ENCODE results near the gene TXNRD2. TPM values are rescaled to one million over a fixed set of nuclear protein-coding genes. Genes with fewer than 3 reads are reported as not detected.

Gene TXNRD2
- total RNA-seq, 1 experiment from 2014 or later, result 23.0 TPM

DNA sequence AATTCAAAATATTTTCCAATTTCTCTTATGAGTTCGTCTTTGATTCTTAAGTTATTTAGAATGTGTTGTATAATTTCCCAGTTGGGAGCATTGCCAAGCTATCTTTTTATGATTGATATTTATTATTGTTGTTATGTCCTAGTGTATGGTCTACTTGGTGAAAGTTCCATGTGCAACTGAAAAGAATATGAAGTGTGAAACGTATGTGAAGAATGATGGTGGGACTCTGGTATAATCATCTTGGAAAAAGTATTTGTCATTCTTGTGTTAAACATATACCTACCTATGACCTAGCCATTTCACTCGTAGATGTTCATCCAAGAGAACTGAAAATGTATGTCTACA, 75.0 kb downstream of the TXNRD2 start:
- no peak overlapping the region for H3K9ac ChIP-seq (ENCODE audit: low read length)
- H3K4me1 ChIP-seq (ENCODE audit: insufficient read depth, low read length), result no peaks in the 10 kb centered on the region
- H3F3A ChIP-seq (ENCODE audit: low read length, unreplicated experiment), result no peaks in the 10 kb centered on the region
- H3K79me2 ChIP-seq (ENCODE audit: low read length), result no peaks in the 10 kb centered on the region
- no peaks in the 10 kb centered on the region for H3K27me3 ChIP-seq (ENCODE audit: low read length)
- no peak for DNase-seq
- CTCF ChIA-PET, result no interaction called here
- no peak overlapping the region for H3K4me3 ChIP-seq (ENCODE audit: low read length)
- no peaks in the 10 kb centered on the region for H3K9me3 ChIP-seq (ENCODE audit: low read length)
- H3K4me2 ChIP-seq (ENCODE audit: low read length), result no peak overlapping the region
- no peaks in the 10 kb centered on the region for H3K9me2 ChIP-seq (replicated peaks; ENCODE audit: low read length)
- H2AFZ ChIP-seq (ENCODE audit: low read length), result no peak overlapping the region
- H3K36me3 ChIP-seq (ENCODE audit: low read depth, low read length), result no peaks in the 10 kb centered on the region
- intact Hi-C loops (cut with micrococcal nuclease), result no loop called here
- POLR2A ChIA-PET (ENCODE audit: unreplicated experiment), result no interaction called here
- no peak for ATAC-seq
- no TSS peak for BruUV-seq (replicated peaks)
- TF ChIP-seq EZH2 (IDR thresholded peaks at IDR 0.05; ENCODE audit: low read length, unreplicated experiment) (no peak), CTCF (conservative IDR thresholded peaks at IDR 0.05; ENCODE audit: low read depth, low read length) (no peak), EZH2phosphoT487 (IDR thresholded peaks at IDR 0.05; ENCODE audit: borderline replicate concordance, low read length) (no peak)
- H4K20me1 ChIP-seq (ENCODE audit: low read length), result no peaks in the 10 kb centered on the region
- no peak overlapping the region for H3K27ac ChIP-seq (ENCODE audit: low read length)

DNA sequence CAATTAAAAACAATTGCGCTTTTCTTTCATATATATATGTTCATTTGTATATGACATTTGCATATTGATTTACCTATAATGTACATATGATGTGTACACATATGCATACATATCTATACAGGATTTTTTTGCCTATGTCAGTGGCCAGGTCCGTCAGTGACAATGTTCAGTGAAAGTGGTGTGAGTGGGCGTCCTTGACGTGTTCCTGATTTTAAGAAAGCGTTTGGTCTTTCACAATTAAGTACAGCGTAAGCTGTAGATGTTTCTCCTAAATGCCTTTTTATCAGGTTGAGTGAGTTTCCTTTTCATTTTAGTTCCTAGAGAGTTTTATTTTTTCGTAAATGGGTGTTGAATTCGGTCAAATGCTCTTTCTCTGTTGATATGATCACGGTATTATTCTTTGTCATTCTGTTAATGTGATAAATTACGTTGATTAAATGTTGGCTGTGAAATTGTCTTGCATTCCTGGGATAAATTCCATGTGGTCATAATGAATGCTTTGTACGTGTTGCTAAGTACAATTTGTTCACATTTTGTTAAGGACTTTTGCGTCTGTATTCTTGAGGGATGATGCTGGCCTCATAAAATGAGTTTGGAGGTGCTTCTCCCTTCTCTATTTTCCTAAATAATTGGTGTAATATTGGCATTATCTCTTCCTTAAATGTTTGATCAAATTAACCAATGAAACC, 76.3 kb downstream of the TXNRD2 start:
- no peaks in the 10 kb centered on the region for H3F3A ChIP-seq (ENCODE audit: low read length, unreplicated experiment)
- H2AFZ ChIP-seq (ENCODE audit: low read length), result no peak overlapping the region
- H3K9me3 ChIP-seq (ENCODE audit: low read length), result no peaks in the 10 kb centered on the region
- no peak for DNase-seq
- H4K20me1 ChIP-seq (ENCODE audit: low read length), result no peaks in the 10 kb centered on the region
- TF ChIP-seq CTCF (conservative IDR thresholded peaks at IDR 0.05; ENCODE audit: low read depth, low read length) (no peak), EZH2phosphoT487 (IDR thresholded peaks at IDR 0.05; ENCODE audit: borderline replicate concordance, low read length) (no peak), EZH2 (IDR thresholded peaks at IDR 0.05; ENCODE audit: low read length, unreplicated experiment) (no peak)
- no peak overlapping the region for H3K4me2 ChIP-seq (ENCODE audit: low read length)
- no peak overlapping the region for H3K27ac ChIP-seq (ENCODE audit: low read length)
- ATAC-seq, result no peak
- no peaks in the 10 kb centered on the region for H3K36me3 ChIP-seq (ENCODE audit: low read depth, low read length)
- no peaks in the 10 kb centered on the region for H3K9me2 ChIP-seq (replicated peaks; ENCODE audit: low read length)
- H3K4me3 ChIP-seq (ENCODE audit: low read length), result no peak overlapping the region
- H3K9ac ChIP-seq (ENCODE audit: low read length), result no peak overlapping the region
- H3K4me1 ChIP-seq (ENCODE audit: insufficient read depth, low read length), result no peaks in the 10 kb centered on the region
- ChIA-PET POLR2A (ENCODE audit: unreplicated experiment) (no interaction called here), CTCF (no interaction called here)
- no peaks in the 10 kb centered on the region for H3K79me2 ChIP-seq (ENCODE audit: low read length)
- no TSS peak for BruUV-seq (replicated peaks)
- H3K27me3 ChIP-seq (ENCODE audit: low read length), result no peaks in the 10 kb centered on the region
- intact Hi-C loops (cut with micrococcal nuclease), result no loop called here

GRCh38 chr22:19864538-19865106, 77.0 kb downstream of the TXNRD2 start:
- no peaks in the 10 kb centered on the region for H4K20me1 ChIP-seq (ENCODE audit: low read length)
- no peaks in the 10 kb centered on the region for H3K27me3 ChIP-seq (ENCODE audit: low read length)
- H3K9me2 ChIP-seq (replicated peaks; ENCODE audit: low read length), result no peaks in the 10 kb centered on the region
- ChIA-PET CTCF (no interaction called here), POLR2A (ENCODE audit: unreplicated experiment) (no interaction called here)
- H3F3A ChIP-seq (ENCODE audit: low read length, unreplicated experiment), result no peaks in the 10 kb centered on the region
- DNase-seq (no peak), ATAC-seq (no peak)
- H3K4me2 ChIP-seq (ENCODE audit: low read length), result no peak overlapping the region
- H3K27ac ChIP-seq (ENCODE audit: low read length), result no peak overlapping the region
- H3K36me3 ChIP-seq (ENCODE audit: low read depth, low read length), result no peaks in the 10 kb centered on the region
- no peaks in the 10 kb centered on the region for H3K4me1 ChIP-seq (ENCODE audit: insufficient read depth, low read length)
- no peak overlapping the region for H2AFZ ChIP-seq (ENCODE audit: low read length)
- H3K79me2 ChIP-seq (ENCODE audit: low read length), result no peaks in the 10 kb centered on the region
- BruUV-seq (replicated peaks), result no TSS peak
- no peak overlapping the region for H3K9ac ChIP-seq (ENCODE audit: low read length)
- TF ChIP-seq EZH2 (IDR thresholded peaks at IDR 0.05; ENCODE audit: low read length, unreplicated experiment) (no peak), EZH2phosphoT487 (IDR thresholded peaks at IDR 0.05; ENCODE audit: borderline replicate concordance, low read length) (no peak), CTCF (conservative IDR thresholded peaks at IDR 0.05; ENCODE audit: low read depth, low read length) (no peak)
- intact Hi-C loops (cut with micrococcal nuclease), result no loop called here
- no peak overlapping the region for H3K4me3 ChIP-seq (ENCODE audit: low read length)
- H3K9me3 ChIP-seq (ENCODE audit: low read length), result no peaks in the 10 kb centered on the region

Measured in PC-3 (cell line).